ENCODE data around the gene MOCOS.

- TF ChIP-seq CTCF (conservative IDR thresholded peaks at IDR 0.05; ENCODE audit: low read depth, low read length) (no peak), EZH2phosphoT487 (IDR thresholded peaks at IDR 0.05; ENCODE audit: borderline replicate concordance, low read length) (no peak)
These were observed 45.7 kb upstream of the MOCOS start for GRCh38 chr18:36141576-36141975.
